OCI-LY1 (cell line): ENCODE data around the gene PJVK.

Experiments
- CTCF ChIP-seq: fragments of 200-600 bp; sonication (generic), shearing (Covaris generic); IDR thresholded peaks from 2 replicates; pipeline ENCODE4 v1.5.1; 2017; ENCODE audit warnings: mild to moderate bottlenecking, antibody characterized with exemption, low read length, moderate library complexity, mixed read lengths
- EZH2 ChIP-seq: fragments of 200-600 bp; sonication (generic), shearing (Covaris generic); IDR thresholded peaks from 2 replicates; pipeline ENCODE4 v1.8.0; 2017; ENCODE audit warnings: borderline replicate concordance, mixed run types, mild to moderate bottlenecking, antibody characterized with exemption, low read length, moderate library complexity, mixed read lengths

DNA sequence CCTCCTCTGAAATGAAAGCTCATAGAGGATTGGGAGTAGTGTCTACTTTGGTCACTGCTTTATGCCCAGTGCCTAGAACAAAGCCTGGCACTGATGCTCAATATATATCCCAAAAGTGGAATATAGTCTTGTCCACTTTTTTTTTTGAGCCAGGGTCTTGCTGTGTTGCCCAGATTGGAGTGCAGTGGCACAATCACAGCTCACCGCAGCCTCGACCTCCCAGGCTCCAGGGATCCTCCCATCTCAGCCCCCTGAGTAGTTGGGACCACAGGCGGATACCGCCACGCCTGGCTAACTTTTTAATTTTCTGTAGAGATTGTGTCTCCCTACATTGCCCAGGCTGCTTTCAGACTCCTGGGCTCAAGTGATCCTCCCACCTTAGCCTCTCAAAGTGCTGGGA lies 23.4 kb downstream of the PJVK start:
- TF ChIP-seq CTCF (no peak), EZH2 (no peak)
